HepG2 (cell line): ENCODE results near the gene DCUN1D2.

Source experiments
- REPIN1 ChIP-seq: sonication (generic); formaldehyde crosslinking; IDR thresholded peaks from 2 replicates; pipeline ENCODE4 v1.8.0; 2022; ENCODE audit warnings: missing genetic modification reagents, low read depth, mild to moderate bottlenecking, borderline replicate concordance
- SRF ChIP-seq: IDR thresholded peaks from 2 replicates; pipeline ENCODE4 v1.6.1; 2011; ENCODE audit warnings: mild to moderate bottlenecking, low read depth, low read length, moderate library complexity

DNA sequence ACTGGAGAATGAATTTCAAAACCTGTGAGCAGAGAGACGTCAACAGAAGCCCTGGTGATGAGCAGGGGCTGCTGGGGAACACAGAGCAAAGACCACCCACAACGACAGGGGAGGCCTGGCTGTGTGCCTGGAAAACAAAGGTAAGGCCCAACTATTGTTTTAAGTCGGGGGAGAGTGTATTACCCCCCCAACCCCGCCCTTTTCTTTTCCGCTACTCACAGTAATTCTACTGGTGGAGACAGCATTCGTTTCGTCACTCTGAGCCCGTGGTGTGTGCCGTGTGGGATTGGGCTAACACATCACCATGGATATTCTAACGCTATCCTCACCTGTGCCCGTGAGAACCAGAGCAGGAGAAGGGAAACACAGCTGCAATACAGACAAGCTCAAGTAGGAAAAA is 18.7 kb downstream of the DCUN1D2 start:
- TF ChIP-seq REPIN1 (CRISPR knock-in tag): no peak
- TF ChIP-seq SRF: no peak
